Measurements from ENCODE around the gene NCK1.

Gene NCK1

GRCh38 chr3:136819731-136820679 is 42.0 kb upstream of the NCK1 start:
- CTCF ChIA-PET, result no interaction called here

DNA sequence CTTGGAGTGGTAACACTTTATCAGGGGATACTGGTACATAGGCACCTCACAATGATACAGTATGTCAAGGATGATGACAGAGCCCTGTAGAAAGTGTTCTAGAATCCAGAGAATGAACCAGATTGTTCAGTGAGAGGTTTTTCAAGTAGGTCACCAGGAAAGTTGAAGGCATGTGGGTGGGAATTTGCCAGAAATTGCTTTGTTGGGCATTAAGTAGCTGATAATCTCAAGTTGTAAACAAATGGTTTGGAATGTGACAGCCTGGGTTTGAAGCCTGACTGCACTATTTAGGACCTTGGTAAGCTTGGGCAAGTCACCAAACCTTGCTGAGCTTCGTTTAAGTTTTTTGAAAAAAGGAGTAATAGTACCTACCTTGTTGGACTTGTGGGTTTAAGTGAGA is 30.5 kb upstream of the NCK1 start:
- TF ChIP-seq L3MBTL2 (conservative IDR thresholded peaks at IDR 0.05) (no peak), NFRKB (IDR thresholded peaks at IDR 0.05) (no peak), FOXM1 (IDR thresholded peaks at IDR 0.05; ENCODE audit: borderline replicate concordance) (no peak), CTBP1 (IDR thresholded peaks at IDR 0.05; ENCODE audit: borderline replicate concordance) (no peak), BHLHE40 (IDR thresholded peaks at IDR 0.05; ENCODE audit: borderline replicate concordance) (no peak), TARDBP (IDR thresholded peaks at IDR 0.05) (no peak), SUZ12 (IDR thresholded peaks at IDR 0.05) (no peak), FOXK2 (IDR thresholded peaks at IDR 0.05) (no peak), FOXA1 (IDR thresholded peaks at IDR 0.05) (no peak), PKNOX1 (IDR thresholded peaks at IDR 0.05) (no peak), LEF1 (IDR thresholded peaks at IDR 0.05; ENCODE audit: borderline replicate concordance) (no peak), ARNT (IDR thresholded peaks at IDR 0.05) (no peak), SP1 (IDR thresholded peaks at IDR 0.05) (no peak), ELF4 (IDR thresholded peaks at IDR 0.05) (no peak), HDGF (IDR thresholded peaks at IDR 0.05; ENCODE audit: borderline replicate concordance) (no peak), ZNF384 (IDR thresholded peaks at IDR 0.05) (no peak)
- ChIA-PET POLR2A (no interaction called here), CTCF (interaction anchor here (0.6 to 0.7 kb wide), 2 partner anchors 172 to 547 kb away, joined by 3 read pairs; no protein-coding TSS in a partner anchor)
- DNase-seq (ENCODE audit: extremely low spot score), result no peak

More at GRCh38 chr3:136819731-136820679, 42.0 kb upstream of the NCK1 start:
- TF ChIP-seq ZNF384 (IDR thresholded peaks at IDR 0.05) (no peak), PKNOX1 (IDR thresholded peaks at IDR 0.05) (no peak), L3MBTL2 (conservative IDR thresholded peaks at IDR 0.05) (peak; percentile 94), FOXA1 (IDR thresholded peaks at IDR 0.05) (no peak), CTBP1 (IDR thresholded peaks at IDR 0.05; ENCODE audit: borderline replicate concordance) (no peak)
- peak; percentile 57 for DNase-seq (ENCODE audit: extremely low spot score)
- POLR2A ChIA-PET, result interaction anchor here (1.6 to 1.7 kb wide), 2 partner anchors 42 to 67 kb away, joined by 7 read pairs; partner anchors contain the start of gene NCK1

DNA sequence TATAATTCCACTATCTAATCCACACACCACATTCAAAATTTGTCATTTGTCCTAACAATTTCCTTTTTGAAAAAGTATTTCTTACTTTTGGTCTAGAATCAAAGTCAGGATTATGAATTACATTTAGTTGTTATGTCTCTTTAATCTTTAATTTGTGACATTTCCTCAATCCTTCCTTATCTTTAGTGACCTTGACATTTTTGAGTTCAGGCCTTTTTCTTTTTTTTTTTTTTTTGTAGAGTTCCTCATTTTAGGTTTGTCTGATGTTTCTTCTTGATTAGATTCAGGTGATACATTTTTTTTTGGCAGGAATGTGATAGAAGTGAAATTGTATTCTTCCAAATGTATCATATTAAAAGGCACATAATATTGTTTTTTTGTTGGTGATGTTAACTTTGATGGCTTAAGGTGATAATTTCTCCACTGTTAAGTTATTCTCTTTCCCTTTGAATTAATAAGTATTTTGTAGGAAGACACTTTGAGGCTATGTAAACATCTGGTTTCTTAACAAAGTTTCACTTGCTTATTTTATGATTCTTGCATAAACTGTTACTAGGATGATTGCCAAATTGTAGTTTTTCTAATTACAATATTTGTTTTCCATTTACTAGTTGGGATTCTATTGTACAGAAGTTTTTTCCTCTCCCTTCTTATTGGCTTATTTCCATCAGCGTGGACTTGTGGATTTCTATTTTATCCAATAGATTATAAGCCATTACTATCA is 26.8 kb upstream of the NCK1 start:
- TF ChIP-seq LEF1 (IDR thresholded peaks at IDR 0.05; ENCODE audit: borderline replicate concordance) (no peak), NFRKB (IDR thresholded peaks at IDR 0.05) (no peak), FOXM1 (IDR thresholded peaks at IDR 0.05; ENCODE audit: borderline replicate concordance) (no peak)
- ChIA-PET CTCF (no interaction called here), POLR2A (no interaction called here)
- DNase-seq (ENCODE audit: extremely low spot score), result no peak

- CTCF ChIA-PET, result no interaction called here
These were observed 26.0 kb upstream of the NCK1 start for GRCh38 chr3:136835813-136836510.

GRCh38 chr3:136836511-136837156 is 25.4 kb upstream of the NCK1 start:
- no peak for DNase-seq (ENCODE audit: extremely low spot score)
- CTCF ChIA-PET, result interaction anchor here (1.4 kb wide), 1 partner anchor 84 kb away, joined by 4 read pairs; the partner anchor contains the start of gene STAG1
- POLR2A ChIA-PET, result interaction anchor here (1.4 kb wide), 1 partner anchor 84 kb away, joined by 5 read pairs; the partner anchor contains the start of gene STAG1
- no peak for TF ChIP-seq BHLHE40 (IDR thresholded peaks at IDR 0.05; ENCODE audit: borderline replicate concordance)
- no peak for TF ChIP-seq SUZ12 (IDR thresholded peaks at IDR 0.05)
- no peak for TF ChIP-seq ELF4 (IDR thresholded peaks at IDR 0.05)
- no peak for TF ChIP-seq FOXM1 (IDR thresholded peaks at IDR 0.05; ENCODE audit: borderline replicate concordance)
- TF ChIP-seq LEF1 (IDR thresholded peaks at IDR 0.05; ENCODE audit: borderline replicate concordance), result no peak
- TF ChIP-seq ZNF384 (IDR thresholded peaks at IDR 0.05), result no peak
- no peak for TF ChIP-seq FOXK2 (IDR thresholded peaks at IDR 0.05)
- TF ChIP-seq PKNOX1 (IDR thresholded peaks at IDR 0.05), result no peak
- TF ChIP-seq CTBP1 (IDR thresholded peaks at IDR 0.05; ENCODE audit: borderline replicate concordance), result no peak
- no peak for TF ChIP-seq SP1 (IDR thresholded peaks at IDR 0.05)
- TF ChIP-seq FOXA1 (IDR thresholded peaks at IDR 0.05), result no peak
- no peak for TF ChIP-seq HDGF (IDR thresholded peaks at IDR 0.05; ENCODE audit: borderline replicate concordance)
- TF ChIP-seq L3MBTL2 (conservative IDR thresholded peaks at IDR 0.05), result no peak
- TF ChIP-seq NFRKB (IDR thresholded peaks at IDR 0.05), result no peak
- TF ChIP-seq ARNT (IDR thresholded peaks at IDR 0.05), result no peak
- no peak for TF ChIP-seq TARDBP (IDR thresholded peaks at IDR 0.05)

More at GRCh38 chr3:136835813-136836510, 26.0 kb upstream of the NCK1 start:
- no peak for DNase-seq (ENCODE audit: extremely low spot score)
- TF ChIP-seq BHLHE40 (IDR thresholded peaks at IDR 0.05; ENCODE audit: borderline replicate concordance) (no peak), NFRKB (IDR thresholded peaks at IDR 0.05) (no peak), ARNT (IDR thresholded peaks at IDR 0.05) (no peak), SUZ12 (IDR thresholded peaks at IDR 0.05) (no peak), LEF1 (IDR thresholded peaks at IDR 0.05; ENCODE audit: borderline replicate concordance) (no peak), TARDBP (IDR thresholded peaks at IDR 0.05) (no peak), FOXK2 (IDR thresholded peaks at IDR 0.05) (no peak), ELF4 (IDR thresholded peaks at IDR 0.05) (no peak)
- POLR2A ChIA-PET, result no interaction called here

Measured in HEK293T (cell line).